ENCODE data around the gene TRMT2B. TPM values are rescaled to one million over a fixed set of nuclear protein-coding genes. Genes with fewer than 3 reads are reported as not detected.

The TRMT2B gene
- total RNA-seq, 4 donors from 2014 or later: 11.3 to 22.7 (median 16.7) TPM

DNA sequence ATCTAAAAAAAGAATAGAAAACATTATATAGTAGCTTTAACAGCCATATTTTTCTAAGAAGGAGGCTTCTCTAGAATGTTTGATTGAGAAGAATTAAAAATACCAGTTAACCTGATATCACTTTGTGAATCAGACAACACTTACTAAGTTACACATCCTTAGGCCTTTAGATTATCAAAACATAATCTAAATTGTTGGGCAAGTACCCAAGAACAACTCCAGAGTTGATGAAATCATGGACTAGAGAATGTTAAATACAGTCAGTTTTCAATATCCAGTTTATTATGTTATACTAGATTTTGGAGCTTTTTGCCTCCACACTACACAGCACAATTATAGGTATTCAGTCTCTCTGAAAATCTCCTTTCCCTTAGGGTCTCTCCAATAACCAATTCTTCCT lies 42.8 kb downstream of the TRMT2B start:
- no peak for ATAC-seq
- H3K4me1 ChIP-seq: no peaks in the 10 kb centered on the region
- H3K9me3 ChIP-seq: no peaks in the 10 kb centered on the region
- peaks cover 0 to 74% of the 10 kb centered on the region in 2 donors for H3K36me3 ChIP-seq
- H3K27ac ChIP-seq: no peak overlapping the region
- no peak overlapping the region for H3K4me3 ChIP-seq
- no peaks in the 10 kb centered on the region for H3K27me3 ChIP-seq
- TF ChIP-seq, protein P1, sequence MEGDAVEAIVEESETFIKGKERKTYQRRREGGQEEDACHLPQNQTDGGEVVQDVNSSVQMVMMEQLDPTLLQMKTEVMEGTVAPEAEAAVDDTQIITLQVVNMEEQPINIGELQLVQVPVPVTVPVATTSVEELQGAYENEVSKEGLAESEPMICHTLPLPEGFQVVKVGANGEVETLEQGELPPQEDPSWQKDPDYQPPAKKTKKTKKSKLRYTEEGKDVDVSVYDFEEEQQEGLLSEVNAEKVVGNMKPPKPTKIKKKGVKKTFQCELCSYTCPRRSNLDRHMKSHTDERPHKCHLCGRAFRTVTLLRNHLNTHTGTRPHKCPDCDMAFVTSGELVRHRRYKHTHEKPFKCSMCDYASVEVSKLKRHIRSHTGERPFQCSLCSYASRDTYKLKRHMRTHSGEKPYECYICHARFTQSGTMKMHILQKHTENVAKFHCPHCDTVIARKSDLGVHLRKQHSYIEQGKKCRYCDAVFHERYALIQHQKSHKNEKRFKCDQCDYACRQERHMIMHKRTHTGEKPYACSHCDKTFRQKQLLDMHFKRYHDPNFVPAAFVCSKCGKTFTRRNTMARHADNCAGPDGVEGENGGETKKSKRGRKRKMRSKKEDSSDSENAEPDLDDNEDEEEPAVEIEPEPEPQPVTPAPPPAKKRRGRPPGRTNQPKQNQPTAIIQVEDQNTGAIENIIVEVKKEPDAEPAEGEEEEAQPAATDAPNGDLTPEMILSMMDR (IDR thresholded peaks at IDR 0.05): no peak
- no peak for TF ChIP-seq EP300 (IDR thresholded peaks at IDR 0.05)
- no peak for TF ChIP-seq POLR2A (IDR thresholded peaks at IDR 0.05)
- TF ChIP-seq POLR2AphosphoS5 (IDR thresholded peaks at IDR 0.05): no peak

DNA sequence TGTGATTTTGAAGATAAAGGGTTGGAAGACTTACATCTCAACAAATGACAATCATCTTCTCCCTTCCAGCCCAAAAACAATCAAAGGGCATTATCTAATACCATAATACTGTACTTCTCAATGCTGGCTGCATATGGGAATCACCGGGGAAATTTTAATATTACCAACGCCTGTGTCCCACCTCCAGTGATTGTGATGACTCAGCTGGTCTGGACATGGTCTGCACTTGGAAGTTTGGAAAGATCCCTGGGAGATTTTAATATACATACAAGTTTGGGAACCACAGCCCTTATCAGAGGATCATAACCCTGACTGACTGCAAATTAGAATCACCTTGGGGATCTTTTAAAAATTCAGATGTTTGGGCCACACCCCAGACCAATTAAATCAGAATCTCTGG lies 52.5 kb downstream of the TRMT2B start:
- H3K4me1 ChIP-seq: no peaks in the 10 kb centered on the region
- peaks cover 0 to 36% of the 10 kb centered on the region in 2 donors for H3K36me3 ChIP-seq
- no peaks in the 10 kb centered on the region for H3K27me3 ChIP-seq
- no peak for ATAC-seq
- WGBS, 2 donors (ENCODE audit: low coverage in 1 of 2): 89 to 92% methylated on average over 2 of the region's 2 CpGs
- H3K9me3 ChIP-seq: no peaks in the 10 kb centered on the region
- no peak overlapping the region for H3K4me3 ChIP-seq
- H3K27ac ChIP-seq: no peak overlapping the region
- TF ChIP-seq POLR2A (IDR thresholded peaks at IDR 0.05): no peak
- TF ChIP-seq EP300 (IDR thresholded peaks at IDR 0.05): no peak
- no peak for TF ChIP-seq POLR2AphosphoS5 (IDR thresholded peaks at IDR 0.05)
- TF ChIP-seq, protein P1 (IDR thresholded peaks at IDR 0.05): no peak

DNA sequence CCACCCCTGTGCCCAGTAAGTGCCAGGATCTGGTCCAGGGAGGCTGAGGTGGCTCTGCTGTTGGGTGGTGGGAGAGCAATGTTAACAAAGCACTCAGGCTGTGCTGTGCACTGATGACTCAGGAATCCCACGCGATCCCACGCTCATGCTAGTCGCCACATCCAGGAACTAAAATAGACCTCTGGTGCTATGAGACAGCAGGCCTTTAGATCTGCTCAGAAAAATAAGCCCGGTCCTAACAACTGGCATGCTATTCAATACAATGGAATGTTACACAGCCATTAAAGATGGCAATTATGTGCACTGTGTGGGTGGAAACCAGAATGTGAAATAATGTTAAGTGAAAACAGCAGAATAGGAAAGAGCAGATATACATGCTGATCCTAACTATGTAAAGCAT lies 56.4 kb downstream of the TRMT2B start:
- Histone ChIP-seq H3K9me3 (no peaks in the 10 kb centered on the region), H3K27me3 (no peaks in the 10 kb centered on the region), H3K4me3 (no peak overlapping the region), H3K27ac (no peak overlapping the region), H3K36me3 (peaks cover 0 to 14% of the 10 kb centered on the region in 2 donors), H3K4me1 (no peaks in the 10 kb centered on the region)
- ATAC-seq: no peak
- TF ChIP-seq EP300 (IDR thresholded peaks at IDR 0.05) (no peak), POLR2AphosphoS5 (IDR thresholded peaks at IDR 0.05) (no peak), POLR2A (IDR thresholded peaks at IDR 0.05) (no peak)
- TF ChIP-seq, protein P1 (IDR thresholded peaks at IDR 0.05): no peak
- no CpG with 5 or more reads among the region's 5 CpGs for WGBS, 2 donors (ENCODE audit: low coverage in 1 of 2)

DNA sequence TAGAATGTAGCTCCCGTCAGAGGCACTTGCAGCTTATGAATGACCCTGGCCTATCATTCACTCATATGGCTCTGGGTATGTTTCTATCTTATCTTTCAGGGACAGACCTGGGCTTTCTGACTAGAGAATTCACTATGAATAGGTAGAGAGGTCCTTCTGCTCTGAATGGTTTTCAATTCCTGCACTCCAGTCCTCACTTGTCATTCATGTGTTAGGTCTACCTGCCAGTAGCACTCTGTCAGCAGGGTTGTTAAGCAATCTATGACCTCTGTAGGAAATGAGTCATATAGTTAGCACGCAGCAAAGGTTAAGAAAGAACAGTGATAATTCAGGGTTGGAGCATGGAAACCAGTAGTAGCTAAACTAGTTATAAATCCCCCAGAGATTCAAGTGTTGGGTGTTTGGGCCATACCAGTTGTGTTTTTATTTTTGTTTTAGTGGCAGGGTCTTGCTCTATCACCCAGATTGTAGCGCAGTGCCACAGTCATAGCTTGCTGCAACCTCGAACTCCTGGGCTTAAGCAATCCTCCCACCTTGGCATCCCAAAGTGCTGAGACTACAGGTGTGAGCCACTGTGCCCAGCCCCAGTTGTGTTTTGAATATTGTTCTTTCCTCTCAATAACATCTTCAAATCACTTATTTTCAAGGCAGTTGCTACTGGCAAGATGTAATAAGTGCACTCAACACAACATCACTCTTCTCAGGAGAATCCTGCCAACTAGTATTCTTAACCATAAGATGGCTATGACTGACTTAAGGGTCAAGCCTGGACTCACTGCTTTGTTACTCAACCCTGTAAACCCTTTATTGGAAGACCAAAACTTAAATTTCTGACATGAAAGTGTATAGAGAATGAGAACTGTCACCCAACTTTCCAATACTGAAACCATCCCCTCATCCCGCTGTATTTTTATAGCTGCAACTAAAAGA lies 57.3 kb downstream of the TRMT2B start:
- peaks cover 0 to 11% of the 10 kb centered on the region in 2 donors for H3K36me3 ChIP-seq
- TF ChIP-seq POLR2AphosphoS5 (IDR thresholded peaks at IDR 0.05) (no peak), POLR2A (IDR thresholded peaks at IDR 0.05) (no peak), EP300 (IDR thresholded peaks at IDR 0.05) (no peak)
- TF ChIP-seq, protein P1 (IDR thresholded peaks at IDR 0.05): no peak
- 76 to 100% methylated on average over 1 to 4 of the region's 5 CpGs for WGBS, 2 donors (ENCODE audit: low coverage in 1 of 2)
- no peak for ATAC-seq
- no peaks in the 10 kb centered on the region for H3K9me3 ChIP-seq
- H3K4me3 ChIP-seq: no peak overlapping the region
- no peaks in the 10 kb centered on the region for H3K4me1 ChIP-seq
- H3K27ac ChIP-seq: no peak overlapping the region
- H3K27me3 ChIP-seq: no peaks in the 10 kb centered on the region

DNA sequence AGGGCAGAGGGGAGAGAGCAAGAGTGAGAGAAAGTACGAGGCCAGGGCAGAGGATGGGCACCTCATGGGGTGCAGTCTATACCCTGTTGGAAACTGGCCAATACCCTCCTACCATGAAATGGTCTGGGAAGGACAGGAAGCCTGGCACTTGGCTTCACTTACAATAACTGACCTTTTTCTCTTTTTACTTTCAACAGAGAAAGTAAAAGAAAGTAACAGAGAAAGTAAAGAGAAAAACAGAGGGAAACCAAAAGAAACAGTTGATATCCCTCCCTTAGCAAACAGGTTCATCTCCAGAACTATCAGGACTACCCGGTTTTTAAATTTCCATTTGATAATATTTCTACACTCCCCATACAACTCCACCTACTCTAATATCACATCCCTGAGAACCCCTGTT lies 61.8 kb downstream of the TRMT2B start:
- no peak for ATAC-seq
- peaks cover 0 to 11% of the 10 kb centered on the region in 2 donors for H3K36me3 ChIP-seq
- no peaks in the 10 kb centered on the region for H3K9me3 ChIP-seq
- no peak for TF ChIP-seq POLR2A (IDR thresholded peaks at IDR 0.05)
- no peak for TF ChIP-seq POLR2AphosphoS5 (IDR thresholded peaks at IDR 0.05)
- TF ChIP-seq, protein P1 (IDR thresholded peaks at IDR 0.05): no peak
- no peaks in the 10 kb centered on the region for H3K4me1 ChIP-seq
- H3K4me3 ChIP-seq: no peak overlapping the region
- H3K27ac ChIP-seq: no peak overlapping the region
- 47 to 78% methylated on average over 1 to 2 of the region's 2 CpGs for WGBS, 2 donors (ENCODE audit: low coverage in 1 of 2)
- H3K27me3 ChIP-seq: no peaks in the 10 kb centered on the region
